Astrocyte of the cerebellum (primary cell): Measurements from ENCODE around the gene ALKBH6.
"Not testable (repeated sequence)": the region's sequence is repeated elsewhere in the genome, so short reads cannot be mapped to it uniquely, and the experiment has no call there.

Experiments
- DNase-seq: peaks from one replicate; pipeline ENCODE4 v3.0.0-alpha.2; 2011; ENCODE audit warnings: low read depth
- H3K4me3 ChIP-seq: 2 replicates; pipeline ENCODE4 v1.5.1; 2011; ENCODE audit warnings: mild to moderate bottlenecking, low read depth, low read length, moderate library complexity
- CTCF ChIP-seq: IDR thresholded peaks from 2 replicates; pipeline ENCODE4 v1.5.1; 2012; ENCODE audit warnings: low read length, low read depth, moderate library complexity, mild to moderate bottlenecking; ENCODE audit errors: missing control alignments
- in situ Hi-C: cut with HindIII; loops from 2 replicates; pipeline ENCODE4 v1.10.0; 2017; ENCODE audit warnings: low sequenced_read_pairs

Gene ALKBH6

DNA sequence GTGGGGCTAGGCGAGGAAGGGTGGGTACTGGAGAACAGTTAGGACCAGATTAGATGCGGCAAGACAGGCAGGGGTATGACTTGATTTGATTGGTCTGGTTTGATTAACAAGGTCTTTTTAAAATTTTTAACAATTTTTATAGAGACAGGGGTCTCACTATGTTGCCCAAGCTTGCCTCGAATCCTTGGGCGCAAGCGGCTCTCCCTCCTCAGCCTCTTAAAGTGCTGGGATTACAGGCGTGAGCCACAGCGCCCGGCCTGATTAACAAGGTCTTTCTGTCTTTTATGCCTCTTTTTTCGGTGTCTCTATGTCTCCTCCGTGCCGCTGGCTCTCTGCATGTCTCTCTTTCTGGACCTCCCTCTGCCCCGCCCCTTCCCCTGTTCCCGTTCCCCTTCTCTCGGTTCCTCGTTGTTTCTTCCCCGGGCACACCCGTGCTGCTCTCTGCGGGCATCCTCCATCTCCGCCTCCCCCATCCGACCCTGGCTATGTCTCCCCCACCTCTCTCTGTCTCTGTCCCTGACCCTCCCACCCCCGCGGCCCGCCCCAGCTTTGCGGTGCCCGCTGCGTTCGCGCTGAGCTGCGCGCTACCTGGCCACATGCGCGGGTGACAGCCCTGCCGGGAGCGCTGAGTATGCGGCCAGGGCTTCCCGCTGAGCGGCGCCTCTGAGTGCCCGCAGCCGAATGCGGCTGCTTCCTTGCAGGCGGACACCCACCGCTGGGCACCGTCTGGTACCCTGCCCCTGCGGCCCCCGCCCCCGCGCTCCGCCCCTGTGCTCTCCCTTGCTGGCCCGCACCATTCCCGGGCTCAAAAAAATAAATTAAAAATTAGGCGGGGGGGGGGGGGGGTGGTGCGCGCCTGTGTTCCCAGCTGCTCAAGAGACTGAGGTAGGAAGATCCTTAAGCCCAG is 27.1 kb downstream of the ALKBH6 start:
- peak overlapping the region; percentile 34 for H3K4me3 ChIP-seq
- TF ChIP-seq CTCF, result no peak
- in situ Hi-C loops, result no loop called here
- no peak for DNase-seq

GRCh38 chr19:35986111-35986510 is 27.9 kb downstream of the ALKBH6 start:
- no peak for TF ChIP-seq CTCF
- DNase-seq, result no peak
- in situ Hi-C loops, result no loop called here
- H3K4me3 ChIP-seq, result no peak overlapping the region

DNA sequence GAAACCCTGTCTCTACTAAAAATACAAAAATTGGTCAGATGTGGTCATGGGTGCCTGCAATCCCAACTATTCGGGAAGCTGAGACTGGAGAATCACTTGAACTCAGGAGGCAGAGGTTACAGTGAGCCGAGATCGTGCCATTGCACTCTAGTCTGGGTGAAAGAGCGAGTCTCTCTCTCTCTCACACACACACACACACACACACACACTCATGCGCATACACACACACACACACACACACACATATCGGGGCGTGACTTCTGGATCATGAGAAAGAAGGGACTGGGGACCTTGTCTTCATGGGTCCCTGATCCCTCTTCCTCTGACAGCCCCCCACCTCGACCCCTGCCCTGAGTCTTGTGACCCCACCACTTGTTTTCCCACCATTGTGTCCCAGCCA is 30.8 kb downstream of the ALKBH6 start:
- no peak for TF ChIP-seq CTCF
- DNase-seq, result no peak
- in situ Hi-C loops, result no loop called here
- H3K4me3 ChIP-seq, result no peak overlapping the region

DNA sequence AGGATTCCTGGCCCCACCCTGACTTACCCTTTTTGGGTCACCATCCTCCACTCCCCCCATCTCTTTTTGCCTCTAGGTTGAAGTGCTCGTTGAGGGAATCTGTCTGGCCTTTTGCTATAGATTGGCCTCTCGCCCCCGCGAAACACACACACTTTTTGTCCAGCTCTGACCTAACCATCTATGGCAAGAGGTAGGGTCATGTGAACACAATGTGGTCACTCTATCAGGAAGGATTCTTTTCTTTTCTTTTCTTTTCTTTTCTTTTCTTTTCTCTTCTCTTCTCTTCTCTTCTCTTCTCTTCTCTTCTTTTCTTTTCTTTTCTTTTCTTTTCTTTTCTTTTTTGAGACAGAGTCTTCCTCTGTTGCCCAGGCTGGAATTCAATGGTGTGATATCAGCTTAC is 33.0 kb downstream of the ALKBH6 start:
- H3K4me3 ChIP-seq, DNase-seq, in situ Hi-C loops: not testable (repeated sequence)

DNA sequence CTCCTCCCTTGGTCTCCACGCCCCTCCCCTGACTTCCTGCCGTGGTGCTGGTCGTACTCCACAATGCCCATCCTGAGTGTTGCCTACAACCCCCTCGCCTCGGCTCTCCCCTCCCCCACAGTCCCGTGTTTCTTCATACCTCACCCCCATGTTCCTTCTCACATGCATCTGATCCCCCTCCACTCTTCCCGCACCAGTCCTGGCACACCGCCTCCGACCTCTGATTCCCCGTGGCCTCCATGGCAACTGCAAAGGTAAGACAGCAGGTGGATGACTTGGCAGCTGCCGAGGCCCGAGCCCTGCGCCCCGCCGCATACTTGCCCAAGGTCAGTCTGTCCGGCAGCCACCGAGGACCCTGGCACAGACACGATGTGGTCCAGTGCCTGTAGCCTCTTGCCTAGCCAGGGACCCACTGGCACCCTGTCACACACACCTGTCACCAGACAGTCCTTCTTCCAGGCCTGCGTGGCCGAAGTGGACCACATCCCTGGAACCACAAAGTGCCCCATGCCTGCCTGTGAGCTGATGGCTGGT is 35.1 kb downstream of the ALKBH6 start:
- in situ Hi-C loops, result no loop called here
- H3K4me3 ChIP-seq, result no peak overlapping the region
- DNase-seq, result no peak
- no peak for TF ChIP-seq CTCF

DNA sequence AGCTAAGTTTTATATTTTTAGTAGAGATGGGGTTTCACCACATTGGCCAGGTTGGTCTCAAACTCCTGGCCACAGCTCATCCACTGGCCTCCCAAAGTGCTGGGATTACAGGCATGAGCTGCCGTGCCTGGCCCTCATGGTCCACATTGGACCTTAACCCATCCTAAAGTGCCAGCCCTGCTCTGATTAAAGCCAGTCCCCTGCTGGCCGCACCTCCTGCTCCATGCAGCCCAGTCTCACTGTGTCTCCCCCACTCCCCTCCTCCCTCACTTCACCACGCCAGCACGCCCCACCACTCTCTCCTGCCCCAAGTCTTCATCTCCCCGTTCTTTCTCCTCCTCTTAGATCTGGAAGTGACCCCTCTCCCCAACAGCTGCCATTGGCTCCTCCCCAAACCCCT is 35.7 kb downstream of the ALKBH6 start:
- in situ Hi-C loops, result no loop called here
- DNase-seq, result no peak
- no peak for TF ChIP-seq CTCF
- H3K4me3 ChIP-seq, result no peak overlapping the region

- no peak for DNase-seq
- in situ Hi-C loops, result no loop called here
- TF ChIP-seq CTCF, result no peak
Observed at GRCh38 chr19:35977446-35978222, 36.4 kb downstream of the ALKBH6 start.

More at GRCh38 chr19:35977446-35978222, 36.4 kb downstream of the ALKBH6 start:
- H3K4me3 ChIP-seq, result no peak overlapping the region
